NCI-H2107 (cell line): Measurements from ENCODE around the gene ADAP2.
"Not testable (repeated sequence)": the region's sequence is repeated elsewhere in the genome, so short reads cannot be mapped to it uniquely, and the experiment has no call there.

Experiments
- DNase-seq: peaks from one replicate; lab custom pipeline; 2025; lab: John Stamatoyannopoulos, UW

Gene ADAP2

GRCh38 chr17:30921544-30922196 lies at the start of gene ADAP2:
Gene ADAP2 (plus strand): TSS chr17:30921945. CDS start chr17:30922015, 70 bp downstream.
- DNase-seq: no peak

GRCh38 chr17:30886187-30886586 lies 35.6 kb upstream of the ADAP2 start:
- no peak for DNase-seq

GRCh38 chr17:30894236-30894635 lies 27.5 kb upstream of the ADAP2 start:
- DNase-seq: no peak

- DNase-seq: no peak
Observed at GRCh38 chr17:30897311-30897710, 24.4 kb upstream of the ADAP2 start.

- no peak for DNase-seq
Observed at GRCh38 chr17:30905742-30906100, 16.0 kb upstream of the ADAP2 start.

- DNase-seq: peak; percentile 65
Observed at GRCh38 chr17:30906101-30906911, 15.4 kb upstream of the ADAP2 start, which contains the start of gene TEFM. Gene TEFM (minus strand): TSS chr17:30906238. CDS start chr17:30906198, 40 bp downstream.

- DNase-seq: no peak
Observed at GRCh38 chr17:30908717-30909420, 12.9 kb upstream of the ADAP2 start.

- DNase-seq: not testable (repeated sequence)
Observed at GRCh38 chr17:30910151-30910550, 11.6 kb upstream of the ADAP2 start.

GRCh38 chr17:30913955-30914354 lies 7.8 kb upstream of the ADAP2 start:
- no peak for DNase-seq

- DNase-seq: no peak
Observed at GRCh38 chr17:30915833-30916611, 5.7 kb upstream of the ADAP2 start.

GRCh38 chr17:30917050-30917449 lies 4.7 kb upstream of the ADAP2 start:
- no peak for DNase-seq

- DNase-seq: no peak
Observed at GRCh38 chr17:30920282-30920681, 1.5 kb upstream of the ADAP2 start.

- no peak for DNase-seq
Observed at GRCh38 chr17:30920683-30921543, 832 bp upstream of the ADAP2 start.

- DNase-seq: no peak
Observed at GRCh38 chr17:30922235-30923030, 688 bp downstream of the ADAP2 start.

- DNase-seq: no peak
Observed at GRCh38 chr17:30924341-30924740, 2.6 kb downstream of the ADAP2 start.

GRCh38 chr17:30926516-30926915 lies 4.8 kb downstream of the ADAP2 start:
- no peak for DNase-seq

GRCh38 chr17:30927756-30928155 lies 6.0 kb downstream of the ADAP2 start:
- DNase-seq: no peak

GRCh38 chr17:30928584-30928983 lies 6.8 kb downstream of the ADAP2 start:
- no peak for DNase-seq

- DNase-seq: no peak
Observed at GRCh38 chr17:30929081-30929633, 7.4 kb downstream of the ADAP2 start.

GRCh38 chr17:30929861-30930260 lies 8.1 kb downstream of the ADAP2 start:
- DNase-seq: not testable (repeated sequence)
